Astrocyte (in vitro differentiated cells and primary cell): ENCODE measurements around the gene RAPGEF3. TPM values are rescaled to one million over a fixed set of nuclear protein-coding genes. Genes with fewer than 3 reads are reported as not detected.

Experiments used
- DNase-seq: peaks from one replicate; pipeline ENCODE4 v3.0.0-alpha.2; 2010; ENCODE audit warnings: low read depth
- FAIRE-seq: peaks from 2 replicates; lab custom pipeline; 2011; peaks lifted over from hg19 to GRCh38; lab: Jason Lieb, UNC
- H2AFZ ChIP-seq: 2 replicates; pipeline ENCODE4 v1.6.0; 2012; ENCODE audit warnings: low read depth, low read length, inconsistent platforms
- H3K27ac ChIP-seq: 2 replicates; pipeline ENCODE4 v1.5.1; 2011; ENCODE audit warnings: low read depth, low read length, inconsistent platforms
- H3K27me3 ChIP-seq: 2 replicates; pipeline ENCODE4 v1.6.0; 2011; ENCODE audit warnings: low read length, inconsistent platforms; ENCODE audit not compliant: insufficient read depth
- H3K36me3 ChIP-seq: 2 replicates; pipeline ENCODE4 v1.5.1; 2011; ENCODE audit warnings: low read length, inconsistent platforms; ENCODE audit not compliant: insufficient read depth
- H3K4me1 ChIP-seq: 2 replicates; pipeline ENCODE4 v1.5.1; 2011; ENCODE audit warnings: low read length, inconsistent platforms; ENCODE audit not compliant: insufficient read depth
- H3K4me2 ChIP-seq: 2 replicates; pipeline ENCODE4 v1.6.0; 2012; ENCODE audit warnings: low read length, inconsistent platforms
- H3K4me3 ChIP-seq: 2 replicates; pipeline ENCODE4 v1.5.1; 2011; ENCODE audit warnings: low read depth, mild to moderate bottlenecking, low read length, inconsistent platforms; ENCODE audit not compliant: insufficient read depth
- H3K79me2 ChIP-seq: 2 replicates; pipeline ENCODE4 v1.6.0; 2012; ENCODE audit warnings: mild to moderate bottlenecking, low read length, inconsistent platforms; ENCODE audit not compliant: insufficient read depth
- H3K9ac ChIP-seq: 2 replicates; pipeline ENCODE4 v1.6.0; 2012; ENCODE audit warnings: mild to moderate bottlenecking, low read length, inconsistent platforms
- H3K9me3 ChIP-seq: 2 replicates; pipeline ENCODE4 v1.5.1; 2012; ENCODE audit warnings: low read depth, mild to moderate bottlenecking, low read length, inconsistent platforms; ENCODE audit not compliant: insufficient read depth
- H4K20me1 ChIP-seq: 2 replicates; pipeline ENCODE4 v1.6.0; 2012; ENCODE audit warnings: low read length, inconsistent platforms; ENCODE audit not compliant: insufficient read depth
- H3K27ac Mint-ChIP-seq: one replicate; pipeline ENCODE4 v1.8.0; 2021; ENCODE audit warnings: mild to moderate bottlenecking, mixed read lengths; ENCODE audit not compliant: unreplicated experiment
- H3K27me3 Mint-ChIP-seq: one replicate; pipeline ENCODE4 v1.8.0; 2021; ENCODE audit warnings: low read depth, mixed read lengths; ENCODE audit not compliant: unreplicated experiment
- H3K36me3 Mint-ChIP-seq: one replicate; pipeline ENCODE4 v1.8.0; 2021; ENCODE audit warnings: low read depth, mixed read lengths; ENCODE audit not compliant: unreplicated experiment
- H3K4me1 Mint-ChIP-seq: one replicate; pipeline ENCODE4 v1.8.0; 2021; ENCODE audit warnings: low read depth, mixed read lengths; ENCODE audit not compliant: unreplicated experiment
- H3K4me3 Mint-ChIP-seq: one replicate; pipeline ENCODE4 v1.8.0; 2021; ENCODE audit warnings: mild to moderate bottlenecking, moderate library complexity, mixed read lengths; ENCODE audit not compliant: unreplicated experiment
- H3K9me3 Mint-ChIP-seq: one replicate; pipeline ENCODE4 v1.8.0; 2021; ENCODE audit warnings: mild to moderate bottlenecking, mixed read lengths; ENCODE audit not compliant: unreplicated experiment
- CTCF ChIP-seq: IDR thresholded peaks from 2 replicates; pipeline ENCODE4 v1.5.1; 2011; ENCODE audit warnings: low read depth, mild to moderate bottlenecking, inconsistent platforms, low read length, moderate library complexity; ENCODE audit not compliant: insufficient read depth
- EZH2 ChIP-seq: IDR thresholded peaks from 2 replicates; pipeline ENCODE4 v1.6.1; 2012; ENCODE audit warnings: mild to moderate bottlenecking, low read length, inconsistent platforms; ENCODE audit not compliant: insufficient read depth
- total RNA-seq: library from RNA; stranded (reverse); gene quantifications from 2 replicates; pipeline ENCODE4 v1.2.1, GENCODE V29; 2021

Gene RAPGEF3
- total RNA-seq, 1 donor from 2014 or later: 5.9 TPM

DNA sequence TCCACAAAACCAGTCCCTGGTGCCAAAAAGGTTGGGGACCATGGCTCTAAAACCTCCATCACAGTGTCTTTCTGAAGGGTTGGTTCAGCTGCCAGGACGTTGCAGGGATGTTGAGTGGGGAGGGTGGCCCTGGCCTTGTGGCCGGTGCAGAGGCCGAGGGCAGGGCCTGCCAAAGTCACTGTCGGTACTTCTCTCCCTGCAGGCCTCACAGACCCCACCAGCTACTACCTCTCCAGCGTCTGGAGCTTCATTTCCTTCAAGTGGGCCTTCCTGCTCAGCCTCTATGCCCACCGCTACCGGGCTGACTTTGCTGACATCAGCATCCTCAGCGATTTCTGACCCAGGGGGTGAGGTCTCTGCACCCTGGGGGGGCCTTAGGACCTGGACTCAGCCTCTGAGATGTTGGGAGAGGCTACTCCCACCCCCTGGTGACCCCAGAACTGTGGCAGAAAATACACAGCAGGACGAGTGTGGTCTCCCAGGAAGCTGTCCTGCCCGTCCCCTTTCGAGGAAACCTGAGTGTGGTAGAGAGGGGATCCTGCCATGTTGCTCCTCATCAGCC is 21.3 kb upstream of the RAPGEF3 start:
- H3K27me3 Mint-ChIP-seq: no peaks in the 10 kb centered on the region
- no peak overlapping the region for H3K4me2 ChIP-seq

DNA sequence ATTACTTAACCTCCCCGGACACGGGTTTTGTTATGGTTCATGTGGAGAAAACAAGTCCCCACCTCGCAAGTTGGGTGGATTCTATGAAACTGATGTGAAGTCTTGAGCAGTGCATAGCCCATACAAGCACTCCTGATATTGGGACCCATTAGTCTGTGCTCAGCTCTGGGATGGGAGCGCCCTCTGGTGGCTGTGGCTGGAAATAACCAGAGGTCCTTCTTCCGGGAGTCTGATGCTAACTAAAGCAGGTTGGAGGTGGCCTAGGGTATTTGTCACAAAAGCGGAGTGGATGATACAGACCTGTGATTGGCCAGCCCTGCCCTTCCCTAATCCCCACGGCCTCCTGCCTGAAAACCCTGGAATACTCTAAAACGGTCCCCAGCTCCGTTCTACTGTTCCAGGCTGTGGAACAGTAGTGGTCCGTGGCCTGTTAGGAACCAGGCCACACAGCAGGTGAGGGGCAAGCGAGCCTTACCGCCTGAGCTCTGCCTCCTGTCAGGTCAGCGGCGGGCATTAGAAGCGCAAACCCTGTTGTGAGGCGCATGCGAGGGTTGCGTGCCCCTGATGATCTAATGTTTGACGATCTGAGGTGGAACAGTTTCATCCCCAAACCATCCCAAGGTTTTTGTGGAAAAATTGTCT is 20.7 kb upstream of the RAPGEF3 start:
- H3K36me3 ChIP-seq: peaks cover 10% of the 10 kb centered on the region
- Mint-ChIP-seq H3K27me3 (no peaks in the 10 kb centered on the region), H3K27ac (peak overlapping the region; percentile 34), H3K4me1 (peaks cover 24% of the 10 kb centered on the region), H3K4me3 (no peak overlapping the region), H3K9me3 (no peaks in the 10 kb centered on the region), H3K36me3 (no peaks in the 10 kb centered on the region)
- no peak overlapping the region for H3K27ac ChIP-seq
- no peak overlapping the region for H3K4me3 ChIP-seq
- no peak overlapping the region for H2AFZ ChIP-seq
- no peaks in the 10 kb centered on the region for H3K27me3 ChIP-seq
- DNase-seq (peak; percentile 49), FAIRE-seq (peak; percentile 68)
- H4K20me1 ChIP-seq: peaks cover 43% of the 10 kb centered on the region
- no peaks in the 10 kb centered on the region for H3K79me2 ChIP-seq
- H3K9ac ChIP-seq: no peak overlapping the region
- H3K9me3 ChIP-seq: no peaks in the 10 kb centered on the region
- no peaks in the 10 kb centered on the region for H3K4me1 ChIP-seq
- TF ChIP-seq EZH2: no peak
- TF ChIP-seq CTCF: peak; percentile 97
- no peak overlapping the region for H3K4me2 ChIP-seq

More for the DNA sequence above, 21.3 kb upstream of the RAPGEF3 start:
- no peaks in the 10 kb centered on the region for H3K27me3 ChIP-seq
- peaks cover 45% of the 10 kb centered on the region for H4K20me1 ChIP-seq
- no peaks in the 10 kb centered on the region for H3K79me2 ChIP-seq
- Mint-ChIP-seq H3K9me3 (no peaks in the 10 kb centered on the region), H3K4me3 (no peak overlapping the region), H3K27ac (no peak overlapping the region), H3K36me3 (peaks cover 2% of the 10 kb centered on the region), H3K4me1 (peaks cover 23% of the 10 kb centered on the region)
- TF ChIP-seq EZH2 (no peak), CTCF (no peak)
- FAIRE-seq (no peak), DNase-seq (no peak)
- no peak overlapping the region for H3K4me3 ChIP-seq
- H3K9me3 ChIP-seq: no peaks in the 10 kb centered on the region
- H3K27ac ChIP-seq: no peak overlapping the region
- H3K9ac ChIP-seq: no peak overlapping the region
- H2AFZ ChIP-seq: no peak overlapping the region
- H3K36me3 ChIP-seq: peaks cover 16% of the 10 kb centered on the region
- H3K4me1 ChIP-seq: no peaks in the 10 kb centered on the region

- peaks cover 24% of the 10 kb centered on the region for H3K4me1 Mint-ChIP-seq
- DNase-seq (no peak), FAIRE-seq (no peak)
- Histone ChIP-seq H4K20me1 (peaks cover 39% of the 10 kb centered on the region), H3K27me3 (no peaks in the 10 kb centered on the region), H3K36me3 (peaks cover 6% of the 10 kb centered on the region), H3K4me2 (no peak overlapping the region), H3K27ac (no peak overlapping the region), H2AFZ (no peak overlapping the region), H3K9me3 (no peaks in the 10 kb centered on the region), H3K9ac (no peak overlapping the region), H3K4me3 (no peak overlapping the region), H3K4me1 (no peaks in the 10 kb centered on the region), H3K79me2 (no peaks in the 10 kb centered on the region)
- H3K36me3 Mint-ChIP-seq: no peaks in the 10 kb centered on the region
- H3K27ac Mint-ChIP-seq: peak overlapping the region; percentile 34
- no peak overlapping the region for H3K4me3 Mint-ChIP-seq
- no peaks in the 10 kb centered on the region for H3K27me3 Mint-ChIP-seq
- H3K9me3 Mint-ChIP-seq: no peaks in the 10 kb centered on the region
- TF ChIP-seq EZH2: no peak
- no peak for TF ChIP-seq CTCF
Observed at GRCh38 chr12:47778881-47779280, 20.2 kb upstream of the RAPGEF3 start.
